ENCODE measurements around the gene CRYGS. TPM values are rescaled to one million over a fixed set of nuclear protein-coding genes. Genes with fewer than 3 reads are reported as not detected.

CRYGS gene
- total RNA-seq, 6 experiments from 2014 or later, result 0.34 to 0.87 (median 0.68) TPM

GRCh38 chr3:186517218-186517617 lies 27.0 kb downstream of the CRYGS start:
- DNase-seq, result no peak
- no peak overlapping the region for H3K4me3 Mint-ChIP-seq
- peaks cover 5% of the 10 kb centered on the region; the same call in 1 of the 2 replicates for H3K9me3 Mint-ChIP-seq
- H3K27ac Mint-ChIP-seq, result no peak overlapping the region
- no peak for TF ChIP-seq CTCF (IDR thresholded peaks at IDR 0.05)
- no peaks in the 10 kb centered on the region for H3K36me3 Mint-ChIP-seq (ENCODE audit: low read depth)
- H3K4me1 Mint-ChIP-seq (ENCODE audit: low read depth), result no peaks in the 10 kb centered on the region
- H3K27me3 Mint-ChIP-seq (ENCODE audit: insufficient read depth), result peaks cover 23% of the 10 kb centered on the region

GRCh38 chr3:186516646-186517045 lies 27.5 kb downstream of the CRYGS start:
- H3K27me3 Mint-ChIP-seq (ENCODE audit: insufficient read depth), result peaks cover 26% of the 10 kb centered on the region
- peaks cover 5% of the 10 kb centered on the region; the same call in 1 of the 2 replicates for H3K9me3 Mint-ChIP-seq
- H3K36me3 Mint-ChIP-seq (ENCODE audit: low read depth), result no peaks in the 10 kb centered on the region
- no peak overlapping the region for H3K4me3 Mint-ChIP-seq
- no peaks in the 10 kb centered on the region for H3K4me1 Mint-ChIP-seq (ENCODE audit: low read depth)
- H3K27ac Mint-ChIP-seq, result no peak overlapping the region
- DNase-seq, result no peak
- no peak for TF ChIP-seq CTCF (IDR thresholded peaks at IDR 0.05)

- Mint-ChIP-seq H3K36me3 (ENCODE audit: low read depth) (no peaks in the 10 kb centered on the region), H3K9me3 (peaks cover 5% of the 10 kb centered on the region; the same call in 1 of the 2 replicates), H3K4me3 (no peak overlapping the region), H3K27me3 (ENCODE audit: insufficient read depth) (peaks cover 26% of the 10 kb centered on the region), H3K27ac (no peak overlapping the region), H3K4me1 (ENCODE audit: low read depth) (no peaks in the 10 kb centered on the region)
- TF ChIP-seq CTCF (IDR thresholded peaks at IDR 0.05), result no peak
- no peak for DNase-seq
Observed at GRCh38 chr3:186515125-186515524, 29.1 kb downstream of the CRYGS start.

GRCh38 chr3:186514296-186515002 lies 29.7 kb downstream of the CRYGS start:
- peaks cover 5% of the 10 kb centered on the region; the same call in 1 of the 2 replicates for H3K9me3 Mint-ChIP-seq
- no peak overlapping the region for H3K27ac Mint-ChIP-seq
- H3K27me3 Mint-ChIP-seq (ENCODE audit: insufficient read depth), result peaks cover 28% of the 10 kb centered on the region
- no peak overlapping the region for H3K4me3 Mint-ChIP-seq
- no peak for DNase-seq
- no peaks in the 10 kb centered on the region for H3K4me1 Mint-ChIP-seq (ENCODE audit: low read depth)
- H3K36me3 Mint-ChIP-seq (ENCODE audit: low read depth), result no peaks in the 10 kb centered on the region
- peak; percentile 42 for TF ChIP-seq CTCF (IDR thresholded peaks at IDR 0.05)

GRCh38 chr3:186513386-186513785 lies 30.8 kb downstream of the CRYGS start:
- Mint-ChIP-seq H3K4me1 (ENCODE audit: low read depth) (no peaks in the 10 kb centered on the region), H3K9me3 (peaks cover 5% of the 10 kb centered on the region; the same call in 1 of the 2 replicates), H3K27ac (no peak overlapping the region), H3K4me3 (no peak overlapping the region), H3K27me3 (ENCODE audit: insufficient read depth) (peaks cover 23% of the 10 kb centered on the region), H3K36me3 (ENCODE audit: low read depth) (no peaks in the 10 kb centered on the region)
- DNase-seq, result no peak
- TF ChIP-seq CTCF (IDR thresholded peaks at IDR 0.05), result no peak
